ENCODE results near the gene WDR77.

DNA sequence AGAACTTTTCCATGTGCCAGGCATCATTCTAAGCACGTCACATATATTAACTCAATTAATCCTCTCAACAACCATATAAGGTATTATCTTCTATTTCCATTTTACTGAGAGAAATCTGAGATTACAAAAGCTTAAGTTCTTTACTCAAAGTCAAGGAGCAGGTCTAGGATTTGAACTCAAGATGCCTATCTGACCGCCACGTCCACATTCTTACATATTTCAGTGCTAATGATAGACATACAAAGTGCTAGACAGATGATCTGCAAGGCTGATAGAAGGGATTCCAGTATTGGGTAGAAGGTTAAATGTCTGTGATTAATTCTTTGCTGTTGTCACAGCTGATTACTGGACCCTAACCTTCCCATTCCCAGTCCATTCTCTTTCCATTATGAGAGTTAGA is 4.7 kb upstream of the WDR77 start:
- no peak for TF ChIP-seq EZH2phosphoT487 (IDR thresholded peaks at IDR 0.05; ENCODE audit: insufficient read depth, low read depth)
- TF ChIP-seq EZH2 (IDR thresholded peaks at IDR 0.05; ENCODE audit: insufficient read depth, poor library complexity, severe bottlenecking), result no peak

All from GM23248 (cell line).